Peyer's patch (tissue), 4 donors: ENCODE results near the gene TSPEAR. TPM values are rescaled to one million over a fixed set of nuclear protein-coding genes. Genes with fewer than 3 reads are reported as not detected.

Experiments
- DNase-seq, 3 donors: peaks; one replicate each; pipeline ENCODE4 v3.0.0-alpha.2; 2017 to 2019
- H3K27ac ChIP-seq, 4 donors: fragments of 200-600 bp; sonication (generic); one replicate each; pipeline ENCODE4 v1.5.1; 2016 to 2019
- H3K27me3 ChIP-seq, 2 donors: fragments of 200-600 bp; sonication (generic); one replicate each; pipeline ENCODE4 v1.5.1; 2019
- H3K36me3 ChIP-seq, 3 donors: fragments of 200-600 bp; sonication (generic); one replicate each; pipeline ENCODE4 v1.5.1; 2016 to 2019
- H3K4me1 ChIP-seq, 4 donors: fragments of 200-600 bp; sonication (generic); one replicate each; pipeline ENCODE4 v1.5.1; 2016 to 2019
- H3K4me3 ChIP-seq, 4 donors: fragments of 200-600 bp; sonication (generic); 1 replicate in 3 of 4; 2 replicates in 1 of 4; pipeline ENCODE4 v1.5.1; 2016 to 2019; ENCODE audit warnings: mild to moderate bottlenecking in 1 of 4
- H3K9me3 ChIP-seq, 4 donors: fragments of 200-600 bp; sonication (generic); one replicate each; pipeline ENCODE4 v1.5.1; 2016 to 2019; ENCODE audit warnings: mild to moderate bottlenecking in 1 of 4
- POLR2A ChIP-seq, 2 donors: fragments of 450-650 bp; IDR thresholded peaks; one replicate each; pipeline ENCODE4 v1.5.1; 2017; ENCODE audit warnings: antibody characterized with exemption in 2 of 2, mild to moderate bottlenecking in 2 of 2, moderate library complexity in 2 of 2
- total RNA-seq, 4 donors: library from RNA; depleted of rRNA; stranded (reverse); fragments of >200 nt; gene quantifications; one replicate each; pipeline ENCODE4 v1.1.0, GENCODE V29; 2016
- TF ChIP-seq, protein P1 (sequence below), 6 experiments: fragments of 450-650 bp in 4 of 6; fragments of 200-600 bp in 2 of 6; sonication (generic) in 1 of 6; IDR thresholded peaks; one replicate each; pipeline ENCODE4 v1.5.1; 2017 to 2019; ENCODE audit warnings: antibody characterized with exemption in 6 of 6, mild to moderate bottlenecking in 3 of 6, moderate library complexity in 1 of 6

The TSPEAR gene
- total RNA-seq, 4 donors from 2014 or later, result 0.47 TPM; not detected in 3

DNA sequence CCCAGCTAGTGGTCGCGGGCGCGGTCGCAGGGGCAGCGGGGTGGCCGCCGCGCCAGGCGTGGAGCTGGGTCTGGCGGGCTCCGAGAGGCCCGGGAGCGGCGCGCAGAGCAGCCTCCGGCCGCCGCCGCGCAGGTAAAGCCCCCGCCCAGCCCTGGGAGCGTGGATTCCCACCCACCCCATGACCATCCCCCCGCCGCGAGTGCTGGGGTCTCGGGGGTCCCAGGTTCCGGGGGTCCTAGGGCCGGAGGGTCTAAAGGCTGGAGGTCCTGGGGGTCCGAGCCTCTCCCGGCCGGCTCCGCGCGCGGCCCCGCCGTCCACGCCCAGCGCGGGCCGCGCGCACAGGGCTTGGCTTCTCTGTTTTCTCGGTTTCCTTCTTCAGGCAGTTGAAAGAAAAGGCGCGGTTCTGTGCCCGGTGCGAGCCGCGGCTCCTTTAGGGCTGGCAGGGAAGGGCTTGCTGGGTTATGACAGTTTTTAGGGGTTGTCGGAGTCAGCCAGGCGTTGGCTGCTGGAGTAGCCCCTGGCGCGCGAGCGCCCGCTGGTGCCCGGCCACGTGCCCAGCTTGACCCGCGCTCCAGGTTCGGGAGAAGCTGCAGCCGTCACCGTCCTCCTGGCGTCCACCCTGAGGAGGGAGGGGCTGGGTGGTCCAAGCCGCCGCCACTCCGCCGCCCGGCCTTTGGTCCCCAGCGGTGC, 255.7 kb downstream of the TSPEAR start:
- H3K27ac ChIP-seq, result peak overlapping the region in 2 of 4 donors; percentile 46 to 49
- peaks cover 0 to 11% (median 8%) of the 10 kb centered on the region in 4 donors for H3K4me1 ChIP-seq
- H3K27me3 ChIP-seq, result no peaks in the 10 kb centered on the region
- peak; percentile 31 to 71 (median 68) for DNase-seq
- H3K9me3 ChIP-seq, result no peaks in the 10 kb centered on the region
- no peaks in the 10 kb centered on the region for H3K36me3 ChIP-seq
- no peak for TF ChIP-seq POLR2A (IDR thresholded peaks at IDR 0.05)
- TF ChIP-seq, protein P1, sequence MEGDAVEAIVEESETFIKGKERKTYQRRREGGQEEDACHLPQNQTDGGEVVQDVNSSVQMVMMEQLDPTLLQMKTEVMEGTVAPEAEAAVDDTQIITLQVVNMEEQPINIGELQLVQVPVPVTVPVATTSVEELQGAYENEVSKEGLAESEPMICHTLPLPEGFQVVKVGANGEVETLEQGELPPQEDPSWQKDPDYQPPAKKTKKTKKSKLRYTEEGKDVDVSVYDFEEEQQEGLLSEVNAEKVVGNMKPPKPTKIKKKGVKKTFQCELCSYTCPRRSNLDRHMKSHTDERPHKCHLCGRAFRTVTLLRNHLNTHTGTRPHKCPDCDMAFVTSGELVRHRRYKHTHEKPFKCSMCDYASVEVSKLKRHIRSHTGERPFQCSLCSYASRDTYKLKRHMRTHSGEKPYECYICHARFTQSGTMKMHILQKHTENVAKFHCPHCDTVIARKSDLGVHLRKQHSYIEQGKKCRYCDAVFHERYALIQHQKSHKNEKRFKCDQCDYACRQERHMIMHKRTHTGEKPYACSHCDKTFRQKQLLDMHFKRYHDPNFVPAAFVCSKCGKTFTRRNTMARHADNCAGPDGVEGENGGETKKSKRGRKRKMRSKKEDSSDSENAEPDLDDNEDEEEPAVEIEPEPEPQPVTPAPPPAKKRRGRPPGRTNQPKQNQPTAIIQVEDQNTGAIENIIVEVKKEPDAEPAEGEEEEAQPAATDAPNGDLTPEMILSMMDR (IDR thresholded peaks at IDR 0.05), result no peak
- H3K4me3 ChIP-seq, result peak overlapping the region; percentile 52 to 91 (median 78)

DNA sequence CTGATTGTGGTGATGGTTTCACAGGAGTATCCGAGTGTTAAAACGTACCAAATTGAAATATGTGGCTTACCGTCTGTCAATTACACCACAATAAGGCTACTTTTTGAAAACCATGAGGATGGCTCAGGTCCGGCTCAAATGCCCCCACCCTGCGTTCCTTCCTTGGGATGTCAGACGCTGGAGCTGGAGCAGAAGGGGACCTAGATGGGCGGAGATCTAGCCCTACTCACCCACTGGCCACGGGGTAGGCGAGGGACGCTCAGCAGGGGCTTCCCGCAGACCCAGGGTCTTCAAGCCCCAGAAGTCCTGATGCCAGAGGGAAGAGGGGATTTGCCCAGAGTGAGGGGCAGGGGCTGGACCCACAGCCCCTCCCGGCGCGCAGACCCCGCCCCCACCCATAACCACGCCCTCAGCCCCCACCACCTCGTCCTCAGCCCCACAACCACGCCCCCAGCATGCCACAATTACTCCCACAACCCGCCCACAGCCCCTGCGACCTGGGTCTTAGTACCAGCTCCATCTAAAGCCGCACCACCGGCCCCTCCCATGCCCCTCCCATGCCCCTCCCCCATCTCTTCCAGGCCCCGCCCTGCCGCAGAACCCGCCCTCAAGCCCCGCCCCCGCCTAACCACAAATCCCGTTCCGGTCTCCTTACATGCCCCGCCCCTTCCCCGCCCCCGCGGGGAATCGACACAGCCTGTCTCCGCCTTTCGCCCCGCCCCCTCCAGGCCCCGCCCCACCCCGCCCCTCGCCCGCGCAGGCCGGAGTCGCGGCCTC, 256.4 kb downstream of the TSPEAR start, which contains the start of gene LRRC3:
Gene LRRC3, plus strand, starts transcription at position 764 of the 777 bp plus-strand sequence. CDS start 1,135 bp downstream, outside the sequence.
- Histone ChIP-seq H3K9me3 (no peaks in the 10 kb centered on the region), H3K4me1 (peaks cover 0 to 11% (median 8%) of the 10 kb centered on the region in 4 donors), H3K36me3 (no peaks in the 10 kb centered on the region), H3K4me3 (peak within 1 kb of the TSS; percentile 52 to 91 (median 78)), H3K27me3 (no peaks in the 10 kb centered on the region), H3K27ac (peak within 1 kb of the TSS in 2 of 4 donors; percentile 46 to 49)
- TF ChIP-seq, protein P1 (IDR thresholded peaks at IDR 0.05), result no peak
- TF ChIP-seq POLR2A (IDR thresholded peaks at IDR 0.05), result no peak
- DNase-seq, result peak; percentile 79 to 92 (median 91)

DNA sequence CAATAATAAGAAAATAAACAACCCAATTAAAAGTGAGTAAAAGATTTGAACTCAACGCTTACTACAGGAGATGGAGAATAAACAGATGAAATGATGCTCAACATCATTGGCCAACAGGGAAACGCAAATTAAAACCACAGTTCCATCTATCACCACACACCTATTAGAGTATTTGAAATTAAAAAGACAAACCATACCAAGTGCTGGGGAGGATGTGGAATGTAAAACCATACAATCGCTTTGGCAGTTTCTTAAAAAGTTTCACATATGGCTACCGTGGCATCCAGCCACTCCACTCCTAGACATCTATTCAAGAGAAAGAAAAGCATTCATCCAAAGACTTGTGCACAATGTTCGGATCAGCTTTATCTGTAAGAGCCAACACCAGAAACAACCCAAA, 257.3 kb downstream of the TSPEAR start:
- H3K4me3 ChIP-seq, result no peak overlapping the region
- peak in 1 of 3 donors; percentile 15 for DNase-seq
- H3K36me3 ChIP-seq, result no peaks in the 10 kb centered on the region
- H3K9me3 ChIP-seq, result no peaks in the 10 kb centered on the region
- H3K27ac ChIP-seq, result no peak overlapping the region
- no peak for TF ChIP-seq POLR2A (IDR thresholded peaks at IDR 0.05)
- TF ChIP-seq, protein P1 (IDR thresholded peaks at IDR 0.05), result no peak
- no peaks in the 10 kb centered on the region for H3K27me3 ChIP-seq
- peaks cover 0 to 11% (median 8%) of the 10 kb centered on the region in 4 donors for H3K4me1 ChIP-seq

DNA sequence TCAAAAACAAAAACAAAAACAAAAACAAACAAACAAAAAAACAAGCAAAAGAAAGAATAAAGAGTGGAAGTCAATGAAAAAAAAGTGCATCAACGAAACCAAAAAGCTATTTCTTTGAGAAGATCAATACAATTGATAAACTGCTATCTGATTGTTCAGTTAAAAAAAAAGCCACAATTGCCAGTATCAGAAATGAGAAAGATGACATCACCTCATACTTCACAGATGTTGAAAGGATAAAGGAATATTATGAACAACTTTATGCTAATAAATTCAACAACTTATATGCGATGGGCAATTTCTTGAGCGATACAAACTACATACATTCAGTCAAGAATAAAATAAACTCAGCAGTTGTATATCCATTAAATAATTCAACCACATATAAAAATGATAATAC, 258.3 kb downstream of the TSPEAR start:
- no peak for DNase-seq
- Histone ChIP-seq H3K27me3 (no peaks in the 10 kb centered on the region), H3K9me3 (no peaks in the 10 kb centered on the region), H3K36me3 (no peaks in the 10 kb centered on the region), H3K4me3 (no peak overlapping the region), H3K4me1 (peaks cover 0 to 11% (median 8%) of the 10 kb centered on the region in 4 donors), H3K27ac (no peak overlapping the region)
- TF ChIP-seq, protein P1 (IDR thresholded peaks at IDR 0.05), result no peak
- TF ChIP-seq POLR2A (IDR thresholded peaks at IDR 0.05), result no peak

DNA sequence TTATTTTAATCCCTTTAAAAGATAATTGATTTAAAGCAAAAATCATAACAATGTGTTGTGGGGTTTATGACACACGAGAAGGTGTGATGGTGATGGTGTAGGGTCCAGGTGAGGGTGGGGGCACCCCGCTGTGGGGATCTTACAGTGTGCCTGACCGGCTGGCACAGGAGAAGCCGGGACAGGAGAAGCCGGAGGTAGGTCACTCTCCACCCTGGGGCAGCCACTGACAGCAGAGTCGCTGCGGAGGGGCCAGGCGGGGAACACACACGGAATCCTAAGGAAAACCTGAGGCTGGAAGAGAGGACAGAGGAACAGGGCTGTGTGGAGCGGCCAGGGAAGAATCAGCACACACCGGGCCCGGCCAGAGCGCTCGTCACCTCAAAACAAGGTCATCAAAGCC, 260.4 kb downstream of the TSPEAR start:
- no peaks in the 10 kb centered on the region for H3K36me3 ChIP-seq
- no peaks in the 10 kb centered on the region for H3K9me3 ChIP-seq
- DNase-seq, result no peak
- H3K27me3 ChIP-seq, result no peaks in the 10 kb centered on the region
- peaks cover 0 to 5% (median 5%) of the 10 kb centered on the region in 4 donors for H3K4me1 ChIP-seq
- no peak overlapping the region for H3K27ac ChIP-seq
- TF ChIP-seq POLR2A (IDR thresholded peaks at IDR 0.05), result no peak
- TF ChIP-seq, protein P1 (IDR thresholded peaks at IDR 0.05), result no peak
- no peak overlapping the region for H3K4me3 ChIP-seq
